Prostate gland (tissue), 2 donors: ENCODE results near the gene C11orf68.

Experiments used
- CTCF ChIP-seq, 4 experiments: fragments of 200-600 bp in 2 of 4; fragments of 450-650 bp in 2 of 4; sonication (generic) in 2 of 4; IDR thresholded peaks; 1 replicate in 3 of 4; 2 replicates in 1 of 4; pipeline ENCODE4 v1.5.1; 2016 to 2019; ENCODE audit warnings: antibody characterized with exemption in 4 of 4, mild to moderate bottlenecking in 2 of 4, moderate library complexity in 2 of 4
- POLR2A ChIP-seq: fragments of 450-650 bp; IDR thresholded peaks from one replicate; pipeline ENCODE4 v1.6.1; 2016; ENCODE audit warnings: antibody characterized with exemption, mild to moderate bottlenecking

- no peak for TF ChIP-seq CTCF (IDR thresholded peaks at IDR 0.05)
- no peak for TF ChIP-seq POLR2A
Measured at GRCh38 chr11:65967329-65967934, 48.6 kb upstream of the C11orf68 start.
